Activated CD4-positive, alpha-beta T cell treated with anti-CD3 and anti-CD28 coated beads, Interleukin-2, amount 50 U/mL, for 4 hours (primary cell): ENCODE measurements around the gene DAZL.
"Not testable (repeated sequence)": the region's sequence is repeated elsewhere in the genome, so short reads cannot be mapped to it uniquely, and the experiment has no call there.

ENCODE experiments used
- DNase-seq, 2 experiments: peaks; one replicate each; pipeline ENCODE4 v3.0.0-alpha.2; 2020

Gene DAZL

GRCh38 chr3:16604887-16605602 lies at the start of gene DAZL:
TSS of gene DAZL (minus strand) at chr3:16605423. CDS start at chr3:16605205, 218 bp downstream.
- DNase-seq: no peak

GRCh38 chr3:16654976-16655375 lies 49.8 kb upstream of the DAZL start:
- no peak for DNase-seq

- DNase-seq: no peak
Measured at GRCh38 chr3:16653712-16654111, 48.5 kb upstream of the DAZL start.

DNA sequence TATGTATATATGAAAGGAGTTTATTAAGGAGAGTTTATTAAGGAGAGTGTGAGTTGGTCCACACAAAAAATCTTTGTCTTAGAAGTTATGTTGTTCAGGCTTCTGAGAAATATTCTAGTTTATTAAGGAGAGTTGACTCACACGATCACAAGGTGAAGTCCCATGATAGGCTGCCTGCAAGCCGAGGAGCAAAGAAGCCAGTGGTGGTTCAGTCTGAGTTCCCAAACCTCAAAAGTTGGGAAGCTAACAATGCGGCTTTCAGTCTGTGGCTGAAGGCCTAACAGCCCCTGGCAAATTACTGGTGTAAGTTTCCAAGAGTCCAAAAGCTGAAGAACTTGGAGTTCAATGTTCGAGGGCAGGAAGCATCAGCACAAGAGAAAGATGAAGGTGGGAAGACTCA lies 42.4 kb upstream of the DAZL start:
- DNase-seq: no peak

DNA sequence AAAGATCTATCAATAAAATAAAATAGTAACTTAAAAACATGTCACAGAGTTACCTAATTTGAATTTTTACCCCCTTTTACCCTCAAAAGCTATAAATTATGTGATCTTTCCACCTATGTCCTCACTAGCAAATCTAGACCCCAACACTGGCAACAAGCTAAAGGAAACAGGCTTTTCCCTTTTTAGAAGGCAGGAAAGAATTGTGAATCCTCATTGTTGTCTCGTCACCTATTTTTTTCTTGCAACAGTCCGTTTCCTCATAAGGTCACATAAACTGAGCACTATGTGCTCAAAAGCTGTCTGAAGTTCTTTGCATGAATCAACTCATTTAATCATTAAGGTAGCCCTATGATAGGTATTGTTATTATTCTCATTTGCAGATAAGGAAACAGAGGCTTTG lies 34.6 kb upstream of the DAZL start:
- DNase-seq: no peak

- no peak for DNase-seq
Measured at GRCh38 chr3:16633948-16634347, 28.7 kb upstream of the DAZL start.

- no peak for DNase-seq
Measured at GRCh38 chr3:16632395-16632794, 27.2 kb upstream of the DAZL start.

DNA sequence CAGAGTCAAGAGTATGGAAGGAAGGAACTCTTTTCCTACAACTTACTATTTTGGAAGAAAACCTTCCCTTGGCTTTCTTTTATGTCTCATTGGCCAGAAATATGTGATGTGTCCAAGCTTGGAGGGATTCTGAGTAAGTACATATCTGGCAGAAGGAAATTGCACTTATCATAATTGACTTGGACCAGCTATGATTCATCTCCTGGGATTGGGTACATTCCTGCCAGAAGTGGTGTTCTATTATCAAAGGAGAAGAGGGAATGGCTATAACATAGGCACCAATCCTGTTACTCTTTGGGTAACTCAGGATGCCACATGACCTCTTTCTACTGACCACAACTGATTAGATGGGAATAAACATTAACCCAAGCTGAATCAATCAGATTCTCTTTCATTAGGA lies 13.5 kb upstream of the DAZL start:
- no peak for DNase-seq

DNA sequence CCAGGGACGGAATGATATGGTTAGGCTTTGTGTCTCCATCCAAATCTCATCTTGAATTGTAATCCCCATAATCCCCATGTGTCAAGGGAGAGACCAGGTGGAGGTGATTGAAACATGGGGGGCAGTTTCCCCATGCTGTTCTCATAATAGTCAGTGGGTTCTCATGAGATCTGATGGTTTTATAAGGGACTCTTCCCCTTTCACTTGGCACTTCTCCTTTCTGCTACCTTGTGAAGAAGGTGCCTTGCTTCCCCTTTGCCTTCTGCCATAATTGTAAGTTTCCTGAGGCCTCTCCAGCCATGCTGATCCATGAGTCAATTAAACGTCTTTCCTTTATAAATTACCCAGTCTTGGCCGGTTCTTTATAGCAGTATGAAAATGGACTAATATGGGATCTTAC lies 11.9 kb upstream of the DAZL start:
- not testable (repeated sequence) for DNase-seq

DNA sequence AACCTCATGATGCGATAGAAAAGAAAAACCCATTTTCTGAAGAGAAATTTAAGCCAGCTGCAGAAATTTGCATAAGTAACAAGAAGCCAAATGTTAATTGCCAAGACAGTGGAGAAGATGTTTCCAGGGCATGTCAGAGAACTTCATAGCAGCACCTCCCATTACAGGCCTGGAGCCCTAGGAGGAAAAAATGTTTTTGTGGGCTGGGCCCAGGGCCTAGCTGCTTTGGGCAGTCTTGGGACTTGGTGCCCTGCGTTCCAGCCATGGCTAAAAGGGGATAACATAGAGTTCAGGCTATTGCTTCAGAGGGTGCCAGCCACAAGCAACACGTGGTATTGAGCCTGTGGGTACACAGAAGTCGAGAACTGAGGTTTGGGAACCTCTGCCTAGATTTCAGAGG lies 10.9 kb upstream of the DAZL start:
- DNase-seq: no peak

- no peak for DNase-seq
Measured at GRCh38 chr3:16614033-16615031, 9.1 kb upstream of the DAZL start.

GRCh38 chr3:16609927-16610580 lies 4.8 kb upstream of the DAZL start:
- DNase-seq: no peak

DNA sequence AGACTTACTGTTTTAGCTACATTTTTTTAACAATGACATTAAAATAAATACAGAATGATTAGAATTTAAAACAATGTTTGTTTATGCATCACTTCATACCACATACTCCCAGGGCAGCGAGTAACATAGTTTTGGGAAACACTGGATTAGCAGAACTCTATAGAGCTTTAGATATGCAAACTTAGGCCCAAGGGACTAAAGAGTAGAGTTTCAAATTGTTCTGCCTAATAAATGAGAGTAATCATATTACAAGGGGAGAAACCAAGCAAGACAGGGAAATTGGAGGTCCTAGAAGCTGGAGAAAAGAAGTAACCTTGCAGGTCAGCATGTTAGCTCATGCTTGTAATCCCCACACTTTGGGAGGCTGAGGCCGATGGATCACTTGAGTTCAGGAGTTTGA lies 3.6 kb upstream of the DAZL start:
- DNase-seq: no peak

- DNase-seq: no peak
Measured at GRCh38 chr3:16607718-16608117, 2.5 kb upstream of the DAZL start.

GRCh38 chr3:16606398-16606797 lies 1.2 kb upstream of the DAZL start:
- no peak for DNase-seq

GRCh38 chr3:16605966-16606365 lies 743 bp upstream of the DAZL start:
- no peak for DNase-seq

GRCh38 chr3:16604433-16604832 lies 790 bp downstream of the DAZL start:
- DNase-seq: no peak

- no peak for DNase-seq
Measured at GRCh38 chr3:16601537-16602005, 3.7 kb downstream of the DAZL start.

DNA sequence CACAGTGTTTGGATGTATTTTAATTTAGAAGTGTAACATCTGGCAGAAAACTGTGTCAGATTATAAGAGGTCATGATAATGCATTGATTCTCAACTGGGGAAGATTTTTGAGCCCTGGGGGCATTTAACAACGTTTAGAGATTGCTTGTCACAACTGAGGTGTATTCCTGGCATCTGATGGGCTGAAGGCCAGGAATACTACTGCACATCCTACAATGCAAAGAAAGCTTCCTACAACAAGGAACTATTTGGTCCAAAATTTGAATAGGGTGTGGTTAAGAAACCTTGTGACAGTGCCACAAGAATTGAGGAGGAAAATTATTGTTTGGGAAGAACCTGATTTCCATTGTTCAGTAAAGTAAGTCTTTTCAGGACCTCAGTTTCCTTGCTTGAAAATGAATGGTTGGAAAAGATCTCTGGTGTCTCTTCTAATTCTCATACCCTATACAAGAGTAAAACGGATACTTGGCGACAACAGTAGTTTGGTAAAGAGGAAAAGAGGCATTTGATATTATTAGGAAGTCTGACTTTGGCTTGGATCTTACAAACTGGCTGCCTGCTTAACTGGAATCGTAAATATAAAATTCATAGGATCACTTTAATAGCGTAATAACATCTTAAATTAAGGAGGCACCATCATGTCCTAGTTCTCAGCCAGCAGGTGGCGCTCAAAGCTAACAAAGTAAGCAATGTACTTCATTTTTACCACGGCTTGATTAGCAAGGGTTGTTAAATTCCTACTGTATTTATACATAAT lies 4.3 kb downstream of the DAZL start:
- peak; percentile 82 to 83 for DNase-seq

DNA sequence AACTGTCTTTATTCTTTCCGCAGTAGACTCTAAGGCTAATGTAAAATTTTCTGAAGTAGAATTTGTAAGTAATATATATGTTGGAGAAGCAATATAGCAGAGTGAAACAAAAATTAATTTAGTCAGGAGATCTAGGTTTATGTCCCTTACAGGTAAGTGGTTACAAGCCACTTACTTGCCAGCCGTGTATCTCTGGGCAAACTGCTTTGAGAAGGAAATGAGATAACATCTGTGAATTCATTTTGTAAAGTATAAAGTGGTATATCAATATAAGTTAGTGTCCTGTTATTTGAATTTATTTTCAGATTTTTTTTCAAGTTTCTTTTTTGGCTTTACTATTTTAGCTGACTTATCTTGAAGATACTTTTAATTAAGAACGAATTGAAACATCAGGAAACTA lies 5.5 kb downstream of the DAZL start:
- DNase-seq: no peak

DNA sequence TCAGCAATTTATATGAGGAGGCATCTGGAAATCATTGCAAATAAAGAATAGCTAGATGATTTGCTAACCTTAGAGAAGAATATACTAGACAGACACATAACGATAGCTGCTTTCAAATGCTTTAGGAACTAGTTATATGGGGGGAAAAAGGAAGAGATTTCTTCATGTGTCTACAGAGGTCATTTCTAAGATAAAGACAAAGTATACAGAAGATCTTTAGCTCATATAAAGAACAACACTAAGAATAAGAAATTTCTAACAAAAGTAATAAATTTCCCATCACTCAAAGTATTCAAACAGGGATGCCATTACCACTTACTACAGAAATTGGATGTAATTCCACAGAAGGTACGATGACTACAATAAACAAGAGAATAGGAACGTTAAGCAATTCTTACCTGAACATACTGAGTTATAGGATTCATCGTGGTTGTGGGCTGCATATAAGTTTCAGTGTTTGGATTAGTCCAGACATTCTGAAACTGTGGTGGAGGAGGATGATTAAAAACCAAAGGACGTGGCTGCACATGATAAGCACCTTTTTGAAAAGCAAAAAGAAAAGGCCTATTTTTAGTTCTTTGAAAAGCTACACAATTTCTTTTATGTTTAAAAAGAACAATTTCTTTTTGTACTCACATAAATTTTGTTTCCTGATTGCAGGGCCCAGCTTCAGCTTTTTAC lies 8.7 kb downstream of the DAZL start:
- DNase-seq: no peak

GRCh38 chr3:16595778-16596177 lies 9.4 kb downstream of the DAZL start:
- no peak for DNase-seq
